Measurements from ENCODE around the gene PCSK2.

DNA sequence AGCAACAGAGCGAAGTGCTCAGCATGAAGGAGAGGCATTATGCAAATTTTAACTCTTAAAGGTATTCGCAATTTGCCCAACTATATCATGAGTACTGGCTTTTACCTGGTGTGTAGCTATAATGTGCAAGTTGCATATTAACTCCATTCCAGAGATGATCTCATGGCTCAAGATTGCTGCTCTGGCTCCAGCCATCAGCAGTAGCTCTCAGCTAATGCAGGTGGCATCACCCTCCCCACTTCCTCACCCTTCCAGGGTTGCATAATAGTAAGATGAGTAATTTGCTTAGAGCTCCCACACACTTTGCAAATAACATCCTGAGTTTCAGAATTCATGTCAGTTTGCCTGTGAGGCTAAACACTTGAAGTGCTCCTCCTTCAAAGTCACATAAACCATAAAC, 15.9 kb upstream of the PCSK2 start:
- no peak for TF ChIP-seq TAF1 (IDR thresholded peaks at IDR 0.05; ENCODE audit: borderline replicate concordance, low read depth, low read length)
- TF ChIP-seq POLR2A (IDR thresholded peaks at IDR 0.05; ENCODE audit: low read depth, low read length): no peak
